HG02884 (cell line): ENCODE results near the gene SKP2.
A peak's percentile ranks its signal among the peaks of the same experiment; 100 is the strongest.
"Not testable (repeated sequence)": the region's sequence is repeated elsewhere in the genome, so short reads cannot be mapped to it uniquely, and the experiment has no call there.

ENCODE experiments used
- ATAC-seq: cut with Tn5 transposase; IDR thresholded peaks from one replicate; pipeline ENCODE4 v1.9.1; 2021; ENCODE audit warnings: mild to moderate bottlenecking, moderate library complexity; ENCODE audit not compliant: unreplicated experiment

SKP2 gene

DNA sequence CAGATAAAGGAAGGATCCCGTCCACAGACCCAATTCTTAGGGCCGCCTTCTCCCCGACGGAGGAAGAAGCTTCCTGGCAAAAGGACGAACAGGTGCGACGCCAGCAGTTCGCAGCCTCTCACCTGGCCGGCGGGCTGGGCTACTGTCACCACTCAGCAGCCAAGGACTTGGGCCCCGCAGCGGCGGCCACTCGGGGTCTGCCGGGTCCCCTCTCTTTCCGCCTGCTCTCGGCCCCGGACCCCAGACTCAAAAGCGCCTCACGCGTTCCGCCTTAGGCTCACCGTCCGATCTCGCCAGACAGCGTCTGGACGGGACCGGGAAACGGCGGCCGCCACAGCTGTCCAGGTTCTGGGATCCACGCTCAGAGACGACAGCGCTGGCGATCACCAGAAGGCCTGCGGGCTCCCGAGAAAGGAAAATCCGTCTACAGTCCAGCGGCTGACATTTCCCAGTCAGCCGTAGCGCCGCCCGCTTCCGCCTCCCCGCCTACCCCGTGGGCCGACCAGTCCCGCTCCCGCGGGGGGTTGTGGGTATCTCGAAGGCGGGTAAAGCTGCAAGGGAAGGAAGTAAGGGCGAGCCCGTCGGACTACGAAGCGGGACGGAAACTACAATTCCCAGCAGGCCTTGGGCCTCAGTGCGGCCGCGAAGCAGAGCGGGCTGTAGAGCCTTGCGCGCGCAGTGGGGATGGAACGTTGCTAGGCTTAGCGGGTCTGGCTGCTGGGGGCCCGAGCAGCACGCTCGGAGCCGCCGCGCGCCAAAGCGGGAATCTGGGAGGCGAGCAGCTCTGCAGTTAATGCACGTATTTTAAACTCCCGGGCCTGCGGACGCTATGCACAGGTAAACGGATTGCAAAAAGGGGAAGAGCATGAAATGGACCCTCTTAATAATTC lies at the start of gene SKP2, which contains the start of gene LMBRD2:
TSS of gene SKP2 (plus strand) at position 678 of the 890 bp plus-strand sequence. CDS start at position 830, 152 bp downstream.
TSS of gene LMBRD2 (minus strand) at position 454 of the 890 bp plus-strand sequence. CDS start 8,538 bp downstream, outside the sequence.
- ATAC-seq = peak; percentile 97

DNA sequence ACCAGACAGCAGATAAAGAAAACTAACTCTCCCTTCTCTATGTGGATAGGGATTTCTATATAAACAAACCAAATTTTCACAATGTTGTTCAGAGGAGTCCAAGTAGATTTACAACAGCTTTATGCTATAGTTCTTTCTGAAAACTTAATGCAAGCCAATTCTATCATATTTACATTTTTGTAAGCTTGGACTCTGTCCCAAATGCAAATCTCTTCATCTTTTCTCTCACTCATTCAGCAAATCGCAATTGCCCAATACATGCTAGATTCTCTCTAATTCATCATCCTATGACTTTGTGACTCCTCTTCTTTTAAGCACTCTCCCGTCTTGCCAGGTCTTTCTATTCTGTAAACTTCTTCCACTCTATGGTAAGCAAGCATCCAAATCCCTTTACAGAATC lies 46.1 kb upstream of the SKP2 start:
- no peak for ATAC-seq

DNA sequence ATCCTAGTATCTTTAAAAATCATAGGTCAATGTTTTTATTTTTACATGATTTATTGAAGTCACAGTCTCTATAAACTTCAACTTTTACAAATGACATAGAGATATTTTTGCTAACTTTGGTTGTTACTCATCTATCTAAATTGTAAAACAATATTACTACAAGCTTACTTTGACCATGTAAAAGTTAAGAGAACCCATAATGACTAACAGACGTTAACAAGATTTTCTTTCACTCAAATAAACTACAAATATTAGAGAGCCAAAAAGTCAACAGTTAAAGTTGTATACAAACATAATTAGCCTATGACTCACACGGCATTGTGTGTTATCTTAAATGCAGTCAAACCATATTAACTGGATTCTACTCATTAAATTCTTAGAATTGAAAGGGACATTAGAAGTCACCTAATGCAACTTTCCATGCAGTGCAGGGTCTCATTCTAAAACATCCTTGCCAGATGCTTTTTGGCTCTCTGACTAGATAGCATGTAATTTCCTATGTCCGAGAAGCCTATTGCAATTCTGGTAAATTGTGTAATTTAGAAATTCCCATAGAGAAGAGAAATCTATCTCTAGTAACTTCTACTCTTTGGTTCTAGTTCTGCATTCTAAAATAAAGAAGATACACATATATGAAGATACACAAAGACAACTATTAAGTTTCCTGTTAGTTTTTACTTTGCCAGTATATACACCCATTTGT lies 43.0 kb upstream of the SKP2 start:
- no peak for ATAC-seq

DNA sequence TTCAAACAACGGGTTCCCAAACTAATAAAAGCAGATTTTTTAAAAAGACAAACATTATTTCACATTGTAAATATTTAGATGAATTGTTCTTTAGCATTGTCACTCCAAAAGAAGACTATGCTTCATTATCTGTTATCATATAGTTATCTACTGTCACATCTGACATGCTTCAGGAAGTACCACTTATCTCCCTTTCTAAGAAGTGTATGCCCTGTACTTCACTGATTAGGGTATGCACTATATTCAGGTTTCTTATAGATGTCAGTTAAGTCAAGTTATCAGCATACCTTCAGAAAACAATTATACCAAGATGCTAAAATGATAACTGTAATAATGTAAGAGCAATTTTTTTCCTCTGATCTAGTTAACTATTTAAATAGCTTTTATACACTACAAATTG lies 40.7 kb upstream of the SKP2 start:
- no peak for ATAC-seq

DNA sequence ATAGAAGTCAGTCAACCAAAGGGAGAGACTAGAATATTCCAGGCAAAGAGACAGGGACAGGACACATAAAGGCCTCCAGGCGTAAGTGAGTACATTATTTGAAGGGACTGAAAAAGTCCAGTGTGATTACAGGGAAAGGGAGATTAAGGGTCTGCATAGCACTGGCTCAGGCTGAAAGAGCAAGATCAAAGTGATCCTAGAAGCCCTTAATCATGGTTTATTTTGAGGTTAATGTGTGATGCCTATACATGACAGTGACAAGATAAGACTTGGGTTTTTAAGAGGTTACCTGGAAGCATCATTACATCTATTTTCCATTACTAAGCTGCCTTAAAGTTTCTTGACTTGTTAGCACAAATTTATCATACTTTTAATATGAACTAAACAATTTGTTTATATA lies 26.0 kb upstream of the SKP2 start:
- ATAC-seq = no peak

DNA sequence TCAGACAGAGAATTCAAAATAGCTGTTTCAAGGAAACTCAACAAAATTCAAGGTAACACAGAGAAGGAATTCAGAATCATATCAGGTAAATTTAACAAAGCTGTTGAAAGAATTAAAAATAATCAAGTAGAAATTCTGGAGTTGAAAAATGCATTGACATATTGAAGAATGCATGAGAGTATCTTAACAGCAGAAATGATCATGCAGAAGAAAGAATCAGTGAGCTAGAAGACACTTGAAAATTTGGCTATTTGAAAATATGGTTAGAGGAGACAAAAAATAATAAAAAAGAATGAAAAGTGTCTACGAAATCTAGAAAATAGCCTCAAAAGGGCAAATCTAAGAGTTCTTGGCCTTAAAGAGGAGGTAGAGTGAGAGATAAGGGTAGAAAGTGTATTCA lies 23.1 kb upstream of the SKP2 start:
- no peak for ATAC-seq

DNA sequence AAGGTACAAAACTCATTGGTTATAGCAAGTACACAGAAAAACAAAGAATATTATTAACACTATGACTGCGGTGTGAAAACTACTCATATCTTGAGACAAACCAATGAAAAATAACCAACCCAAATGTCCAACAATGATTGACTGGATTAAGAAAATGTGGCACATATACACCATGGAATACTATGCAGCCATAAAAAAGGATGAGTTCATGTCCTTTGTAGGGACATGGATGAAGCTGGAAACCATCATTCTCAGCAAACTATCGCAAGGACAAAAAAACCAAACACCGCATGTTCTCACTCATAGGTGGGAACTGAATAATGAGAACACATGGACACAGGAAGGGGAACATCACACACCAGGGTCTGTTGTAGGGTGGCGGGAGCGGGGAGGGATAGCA lies 22.2 kb upstream of the SKP2 start:
- ATAC-seq = not testable (repeated sequence)

DNA sequence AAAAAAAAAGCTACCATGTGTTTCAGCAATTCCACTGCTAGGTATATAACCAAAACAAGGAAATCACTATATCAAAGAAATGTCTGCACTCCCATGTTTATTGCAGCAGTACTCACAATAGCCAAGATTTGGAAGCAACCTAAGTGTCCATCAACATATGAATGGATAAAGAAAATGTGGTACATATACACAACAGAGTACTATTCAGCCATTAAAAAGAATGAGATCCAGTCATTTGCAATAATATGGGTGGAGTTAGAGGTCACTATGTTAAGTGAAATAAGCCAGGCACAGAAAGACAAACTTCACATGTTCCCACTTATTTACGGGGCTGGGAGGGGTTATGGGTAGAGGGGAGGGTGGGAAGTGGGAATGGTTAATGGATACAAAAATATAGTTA lies 18.9 kb upstream of the SKP2 start:
- not testable (repeated sequence) for ATAC-seq

DNA sequence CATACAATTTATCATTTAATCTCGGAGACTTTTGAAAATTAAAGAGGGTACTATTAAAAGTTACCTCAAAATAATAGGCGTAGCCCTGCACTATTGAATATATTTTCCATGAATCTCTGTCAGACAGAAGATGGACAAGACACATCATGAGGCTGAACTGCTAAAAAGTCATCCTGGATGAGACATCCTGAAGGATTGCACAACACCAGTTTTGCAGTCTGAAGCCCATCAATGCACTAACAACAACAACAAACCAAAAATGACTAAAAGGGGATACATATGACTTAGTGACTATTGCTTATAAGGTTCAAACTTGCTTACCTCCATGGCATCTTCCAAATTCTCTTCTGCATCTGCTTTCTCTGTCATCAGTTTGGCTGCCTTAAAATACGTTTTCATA lies 15.9 kb upstream of the SKP2 start:
- no peak for ATAC-seq

DNA sequence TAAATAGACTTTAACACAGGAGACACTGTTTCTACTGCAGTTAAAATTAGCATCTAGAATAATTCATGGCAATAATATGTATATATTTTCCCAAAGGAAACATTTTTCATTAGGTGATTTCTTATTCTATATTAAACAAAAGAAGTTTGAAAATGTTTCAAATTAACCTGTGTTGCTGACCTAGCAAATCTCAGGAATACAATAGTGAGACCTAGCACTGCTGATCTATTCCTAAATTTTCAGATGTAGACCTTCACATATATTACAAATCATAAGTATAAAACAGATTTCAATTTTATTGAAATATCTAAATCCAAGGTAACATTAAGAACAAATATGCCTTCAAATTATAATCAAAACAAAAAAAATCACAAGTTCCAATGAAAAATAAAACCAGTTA lies 15.3 kb upstream of the SKP2 start:
- no peak for ATAC-seq

DNA sequence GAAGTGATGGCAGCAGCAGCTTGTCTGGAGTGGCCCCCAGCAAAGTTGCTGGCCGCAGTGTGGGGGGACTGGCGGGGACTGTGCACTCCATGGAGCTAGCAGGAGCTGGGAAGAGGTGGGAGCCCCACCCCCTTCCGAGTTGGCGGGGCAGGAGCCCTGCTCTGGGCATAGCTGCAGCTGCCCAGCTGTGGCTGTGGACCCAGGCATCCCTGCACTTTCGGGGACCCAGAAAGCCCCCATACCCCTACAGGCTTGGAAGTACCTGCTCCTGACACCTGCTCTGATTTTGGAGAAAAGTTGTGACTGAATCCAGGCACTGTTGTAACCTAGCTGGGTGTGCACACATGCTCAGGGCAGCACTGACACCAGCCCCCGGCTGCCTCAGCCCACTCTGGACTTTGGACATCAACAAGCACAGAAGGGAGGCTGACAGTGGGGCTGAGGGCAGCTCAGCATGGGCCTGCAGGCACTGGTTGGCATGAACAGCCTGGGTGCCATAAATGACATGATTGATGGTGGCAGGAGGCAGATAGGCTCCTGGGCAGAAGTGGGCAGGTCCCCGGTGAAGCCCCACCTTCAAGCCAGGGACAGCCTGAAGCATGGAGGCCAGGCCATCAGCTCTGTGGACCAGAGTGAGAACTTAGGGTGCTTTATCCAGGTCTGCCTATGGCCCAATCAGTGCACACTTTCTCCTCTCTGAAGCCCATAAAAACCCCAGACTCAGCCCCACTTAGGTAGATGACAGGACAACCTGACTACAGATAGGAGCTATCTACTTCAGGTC lies 12.8 kb upstream of the SKP2 start:
- no peak for ATAC-seq

DNA sequence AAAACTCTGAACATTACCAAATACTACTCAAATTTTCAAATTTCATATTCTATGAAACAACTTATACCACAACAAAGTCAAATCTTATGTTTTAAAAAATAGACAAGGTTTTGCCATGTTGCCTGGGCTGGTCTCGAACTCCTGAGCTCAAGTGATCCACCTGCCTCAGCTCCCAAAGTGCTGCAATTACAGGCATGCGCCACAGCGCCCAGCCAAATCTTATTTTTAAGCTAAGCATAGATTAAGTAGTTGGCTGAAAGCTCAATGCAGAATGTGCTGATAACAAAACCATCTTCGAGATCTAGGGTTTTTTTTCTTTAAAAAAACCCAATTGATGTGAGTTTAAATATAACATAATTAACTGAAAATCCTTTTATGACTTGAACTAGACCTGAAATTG lies 6.6 kb upstream of the SKP2 start:
- ATAC-seq = no peak

DNA sequence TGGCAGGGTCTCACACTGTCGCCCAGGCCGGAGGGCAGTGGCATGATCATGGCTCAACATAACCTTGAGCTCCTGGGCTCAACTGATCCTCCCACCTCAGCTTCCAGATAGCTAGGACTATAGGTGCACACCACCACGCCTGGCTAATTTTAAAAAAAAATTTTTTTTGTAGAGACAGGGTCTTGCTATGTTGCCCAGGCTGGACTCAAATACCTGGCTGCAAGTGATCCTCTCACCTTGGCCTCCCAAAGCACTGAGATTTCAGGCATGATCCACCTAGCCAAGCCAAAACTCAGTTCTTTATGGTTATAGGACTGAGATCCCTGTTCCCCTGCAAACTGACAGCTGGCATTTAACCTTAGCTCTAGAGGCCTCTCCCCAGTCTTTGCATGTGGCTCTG lies 5.5 kb upstream of the SKP2 start:
- ATAC-seq = no peak

DNA sequence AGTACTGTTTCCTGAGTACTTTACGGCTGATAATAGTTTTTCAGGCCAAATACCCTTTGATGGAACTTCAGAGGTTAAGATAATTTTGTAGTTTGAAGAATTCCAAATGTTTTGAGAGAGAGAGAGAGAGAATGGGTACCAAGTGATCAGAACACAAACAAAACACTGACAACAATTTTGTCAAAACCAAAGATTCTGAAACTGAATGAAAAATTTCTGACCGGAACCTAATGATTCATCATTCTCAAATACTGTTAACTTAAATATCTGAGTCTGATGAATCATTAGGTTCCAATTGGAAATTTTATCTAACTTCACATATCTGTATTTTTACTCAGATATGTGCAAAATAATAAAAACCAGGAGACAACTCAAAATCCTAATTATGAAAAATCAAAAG lies 4.2 kb upstream of the SKP2 start:
- no peak for ATAC-seq

DNA sequence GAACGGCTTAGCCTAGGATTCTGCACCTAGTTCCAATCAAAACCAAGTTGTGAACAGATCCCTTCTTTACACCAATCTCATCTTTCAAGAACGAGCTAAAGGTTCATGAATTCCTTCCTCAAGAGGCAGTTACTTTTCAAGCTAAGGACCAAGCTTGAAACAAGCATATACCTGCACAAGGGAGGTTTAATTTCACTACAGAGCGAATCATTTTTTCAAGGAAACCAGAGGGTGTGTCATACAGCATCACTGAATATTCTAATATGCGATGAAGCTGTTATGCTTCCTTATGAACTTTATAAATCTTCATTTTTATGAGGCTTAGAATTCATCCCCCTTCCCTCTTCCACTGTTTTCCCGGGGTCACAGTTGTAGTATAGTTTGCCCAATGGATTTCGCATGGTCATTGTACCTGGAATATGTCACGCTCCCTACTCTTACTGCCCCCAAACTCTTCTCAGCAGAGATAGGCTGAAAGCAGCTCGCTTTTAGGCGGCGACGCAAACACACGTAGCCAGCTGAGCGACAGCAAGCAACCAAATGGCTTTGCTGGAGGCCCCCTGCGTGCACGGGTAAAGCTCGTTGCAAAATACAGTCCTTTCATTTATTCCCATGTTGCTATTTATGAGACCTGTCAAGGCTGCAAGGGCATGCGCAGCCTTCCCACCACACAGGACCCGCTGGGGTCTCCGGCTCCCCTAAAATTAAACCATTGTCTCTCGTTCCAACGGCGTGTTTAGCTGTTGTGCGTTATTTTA lies 1.1 kb upstream of the SKP2 start:
- ATAC-seq = peak; percentile 30

DNA sequence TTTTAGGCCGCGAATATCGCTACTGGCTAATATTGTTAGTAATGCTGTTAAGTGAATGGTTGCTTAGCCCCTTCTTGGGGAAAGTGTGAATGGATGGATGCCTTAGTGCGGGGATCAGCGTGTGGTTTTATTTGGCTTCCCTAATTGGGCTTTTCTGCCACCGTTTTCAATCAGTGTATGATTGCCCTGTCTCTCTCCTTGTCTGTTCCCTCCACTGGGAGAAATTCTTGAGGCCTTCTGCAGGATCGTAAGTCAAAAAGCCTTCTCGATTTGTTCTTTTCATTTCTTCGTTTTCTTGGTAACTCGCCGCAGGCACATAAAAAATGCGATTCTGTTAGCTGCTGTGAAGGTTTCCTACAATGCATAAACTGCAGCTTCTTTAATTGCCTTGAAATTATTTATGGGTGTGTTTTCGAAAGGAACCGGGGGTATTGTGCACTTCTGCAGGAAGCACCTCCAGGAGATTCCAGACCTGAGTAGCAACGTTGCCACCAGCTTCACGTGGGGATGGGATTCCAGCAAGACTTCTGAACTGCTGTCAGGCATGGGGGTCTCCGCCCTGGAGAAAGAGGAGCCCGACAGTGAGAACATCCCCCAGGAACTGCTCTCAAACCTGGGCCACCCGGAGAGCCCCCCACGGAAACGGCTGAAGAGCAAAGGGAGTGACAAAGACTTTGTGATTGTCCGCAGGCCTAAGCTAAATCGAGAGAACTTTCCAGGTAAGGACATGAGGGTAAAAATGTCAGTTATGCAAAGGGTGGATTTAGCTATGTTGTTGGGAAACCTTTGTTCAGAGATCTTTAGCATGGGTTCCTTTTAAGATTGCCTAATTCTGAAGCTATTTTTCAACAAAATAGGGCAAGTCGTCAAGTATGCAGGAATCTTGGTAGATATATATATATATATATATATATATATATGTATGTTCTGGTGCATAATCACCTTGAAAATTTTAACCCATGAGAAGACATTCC lies 700 bp downstream of the SKP2 start:
- peak; percentile 0 for ATAC-seq

DNA sequence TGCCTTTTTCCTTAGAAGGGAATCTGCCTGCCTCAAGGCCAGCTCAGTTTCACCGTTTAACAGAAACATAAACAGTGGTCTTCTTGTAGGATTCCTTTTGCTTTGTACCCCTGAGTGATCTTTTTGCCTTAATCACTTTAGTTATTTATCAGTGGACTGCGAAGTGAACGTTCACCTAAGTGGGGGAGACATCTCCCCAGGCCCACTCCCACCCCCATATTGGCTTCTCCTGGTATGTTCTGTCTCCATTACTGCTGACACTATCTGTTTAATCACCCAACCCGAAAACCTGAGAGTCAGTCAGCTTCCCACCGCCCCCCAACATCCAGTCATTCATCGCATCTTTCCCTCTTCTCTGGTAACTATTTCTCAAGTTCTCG lies 1.4 kb downstream of the SKP2 start:
- ATAC-seq = no peak

DNA sequence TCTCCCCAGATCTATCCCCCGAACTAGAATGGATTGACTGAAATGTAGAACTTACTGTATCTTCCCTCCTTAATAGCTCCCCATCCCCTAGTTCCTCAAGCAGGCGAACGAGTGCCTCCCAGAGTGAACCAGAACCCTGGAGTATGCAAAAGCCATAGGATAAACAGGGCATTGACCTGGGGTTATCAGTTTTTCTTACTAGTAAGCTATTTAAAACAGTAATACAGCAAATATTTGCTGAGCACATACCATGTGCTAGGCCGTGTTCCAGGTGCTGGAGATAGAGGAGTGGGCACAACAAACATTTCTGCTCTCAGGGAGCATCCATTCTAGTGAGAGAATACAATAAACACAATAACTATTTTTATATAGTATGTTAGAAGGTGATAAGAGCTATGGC lies 1.8 kb downstream of the SKP2 start:
- no peak for ATAC-seq

DNA sequence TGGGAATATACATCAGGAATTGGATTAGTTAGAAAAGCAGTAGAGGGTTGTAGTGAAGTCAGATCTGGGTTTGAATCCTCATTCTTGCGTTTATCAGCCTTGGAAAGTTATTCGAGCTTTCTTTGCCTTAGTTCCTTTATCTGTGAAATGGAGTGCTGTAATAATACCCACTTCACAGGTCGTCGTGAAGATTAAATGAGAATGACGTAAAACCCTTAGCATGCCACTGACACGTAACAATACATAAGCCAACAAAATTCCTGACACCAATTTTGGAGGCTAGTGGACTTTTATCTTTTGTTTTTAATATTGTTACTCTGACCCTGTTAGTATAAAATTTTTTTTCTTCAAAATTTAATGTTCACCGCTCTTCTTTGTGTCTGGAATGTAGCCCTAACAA lies 3.4 kb downstream of the SKP2 start:
- no peak for ATAC-seq
